ENCODE results near the gene C22orf23. TPM values are rescaled to one million over a fixed set of nuclear protein-coding genes. Genes with fewer than 3 reads are reported as not detected.

C22orf23 gene
- 2.4 TPM in 1 of 2 replicates, not detected in the other for total RNA-seq (2014; rRNA removed; shearing (Covaris generic))
- polyA plus RNA-seq (2014; cell fraction: nucleus; rRNA removed), result 2.4 TPM in 1 of 2 replicates, not detected in the other

DNA sequence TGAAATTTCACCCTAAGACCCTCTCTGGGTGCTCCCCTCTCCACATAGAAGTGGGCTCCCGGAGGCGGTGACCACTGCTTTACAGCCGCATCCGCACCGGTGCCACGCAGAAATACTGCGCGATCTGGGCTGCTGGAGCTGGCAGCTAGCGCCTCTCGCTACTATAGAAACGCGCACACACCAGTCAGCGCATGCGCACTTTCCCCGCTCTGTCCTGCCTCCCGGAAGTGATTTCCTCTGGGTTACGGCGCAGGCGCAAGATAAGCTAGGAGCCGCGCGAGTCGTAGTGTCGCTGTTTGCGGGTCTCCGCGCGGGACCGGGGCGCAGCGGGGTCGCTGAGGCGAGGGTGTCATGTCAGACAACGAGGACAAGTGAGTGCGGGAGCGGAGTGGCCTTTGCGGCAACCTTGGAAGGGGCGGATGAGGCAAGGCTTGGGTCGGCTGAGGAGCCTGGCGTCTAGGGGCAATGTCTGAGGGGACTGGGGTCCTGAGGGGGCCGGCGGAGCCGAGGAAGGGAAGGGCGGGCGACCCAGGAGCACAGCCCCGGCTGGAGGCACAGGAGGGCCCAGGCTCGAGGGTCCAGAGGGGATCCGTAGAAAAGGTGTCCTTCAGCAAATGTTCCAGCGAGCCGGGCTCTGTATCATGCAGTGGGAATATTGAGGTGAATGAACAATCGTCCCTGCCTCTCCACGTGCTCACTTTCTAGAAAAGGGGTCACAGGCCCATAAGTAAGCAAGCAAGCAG is at the start of gene C22orf23, which contains the start of gene POLR2F:
Gene C22orf23, minus strand, starts transcription at position 165 of the 743 bp plus-strand sequence. CDS start 452 bp downstream, outside the sequence.
Gene POLR2F, plus strand, starts transcription at position 263 of the 743 bp plus-strand sequence. Its CDS starts 89 bp downstream, at position 352.
- DNase-seq (ENCODE audit: extremely low read depth, low read depth), result peak; percentile 80

GRCh38 chr22:37999640-38000272 is 46.4 kb upstream of the C22orf23 start:
- peak; percentile 1 for DNase-seq (ENCODE audit: extremely low read depth, low read depth)

DNA sequence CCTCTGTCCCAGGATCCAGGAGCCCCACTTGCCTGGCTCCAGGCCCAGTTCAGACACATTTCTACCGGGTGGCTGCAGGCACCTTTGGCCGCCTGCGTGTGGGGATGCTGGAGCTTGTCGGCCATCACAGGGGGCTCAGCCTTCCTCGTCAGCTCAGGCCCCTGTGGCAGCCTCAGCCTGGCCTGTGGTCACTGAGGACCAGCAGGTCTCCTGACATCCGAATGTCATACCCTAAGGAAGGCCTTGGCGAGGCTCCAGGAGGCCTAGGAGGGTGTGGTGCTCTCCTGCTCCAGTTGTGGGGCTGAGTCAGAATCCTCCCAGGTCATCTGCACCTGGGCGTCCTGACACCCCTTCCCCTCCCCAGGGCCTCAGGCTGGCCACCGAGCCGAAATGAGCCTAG is 45.8 kb upstream of the C22orf23 start:
- DNase-seq (ENCODE audit: extremely low read depth, low read depth), result no peak

- DNase-seq (ENCODE audit: extremely low read depth, low read depth), result no peak
These were observed 45.1 kb upstream of the C22orf23 start for GRCh38 chr22:37998543-37998942.

- DNase-seq (ENCODE audit: extremely low read depth, low read depth), result no peak
These were observed 43.3 kb upstream of the C22orf23 start for GRCh38 chr22:37996515-37997246.

DNA sequence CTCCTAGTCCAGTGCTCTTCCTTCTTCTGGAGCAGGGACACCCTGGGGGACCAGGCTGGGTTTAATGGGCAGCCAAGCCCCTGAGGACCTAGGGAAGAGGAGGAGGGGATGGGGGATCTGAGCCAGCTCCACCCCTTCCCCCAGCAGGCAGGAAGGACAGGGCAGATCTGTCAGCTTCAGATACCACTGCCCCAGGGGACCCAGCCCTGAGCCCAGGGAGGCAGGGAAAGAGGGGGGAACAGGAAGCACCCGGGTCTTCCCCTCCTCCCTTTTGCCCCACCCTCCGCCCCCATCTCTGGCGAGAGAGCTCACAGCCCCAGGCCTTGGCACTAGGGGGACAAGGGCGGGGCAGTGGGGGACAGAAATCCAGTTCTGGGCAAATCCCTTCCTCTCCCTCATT is 42.7 kb upstream of the C22orf23 start:
- DNase-seq (ENCODE audit: extremely low read depth, low read depth), result no peak

- DNase-seq (ENCODE audit: extremely low read depth, low read depth), result no peak
These were observed 42.1 kb upstream of the C22orf23 start for GRCh38 chr22:37995460-37995859.

GRCh38 chr22:37994982-37995381 is 41.6 kb upstream of the C22orf23 start:
- DNase-seq (ENCODE audit: extremely low read depth, low read depth), result no peak

DNA sequence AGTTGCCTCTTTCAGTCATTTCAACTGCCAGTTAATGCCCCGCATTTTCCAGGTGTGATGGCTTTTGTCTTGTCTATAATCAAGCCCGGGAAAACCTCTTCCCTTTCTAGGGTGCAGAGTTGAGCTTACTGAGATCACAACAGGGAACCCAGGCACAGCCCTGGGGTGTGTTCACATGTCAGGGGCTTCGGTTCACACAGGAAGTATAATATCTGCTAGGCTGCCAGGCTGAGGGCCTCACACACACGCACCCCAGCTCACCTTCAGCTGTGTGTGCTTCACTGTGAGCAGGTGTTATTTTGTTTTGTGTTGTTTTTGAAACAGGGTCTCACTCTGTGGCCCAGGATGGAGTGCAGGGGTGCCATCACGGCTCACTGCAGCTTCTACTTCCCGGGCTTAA is 40.6 kb upstream of the C22orf23 start:
- no peak for DNase-seq (ENCODE audit: extremely low read depth, low read depth)

DNA sequence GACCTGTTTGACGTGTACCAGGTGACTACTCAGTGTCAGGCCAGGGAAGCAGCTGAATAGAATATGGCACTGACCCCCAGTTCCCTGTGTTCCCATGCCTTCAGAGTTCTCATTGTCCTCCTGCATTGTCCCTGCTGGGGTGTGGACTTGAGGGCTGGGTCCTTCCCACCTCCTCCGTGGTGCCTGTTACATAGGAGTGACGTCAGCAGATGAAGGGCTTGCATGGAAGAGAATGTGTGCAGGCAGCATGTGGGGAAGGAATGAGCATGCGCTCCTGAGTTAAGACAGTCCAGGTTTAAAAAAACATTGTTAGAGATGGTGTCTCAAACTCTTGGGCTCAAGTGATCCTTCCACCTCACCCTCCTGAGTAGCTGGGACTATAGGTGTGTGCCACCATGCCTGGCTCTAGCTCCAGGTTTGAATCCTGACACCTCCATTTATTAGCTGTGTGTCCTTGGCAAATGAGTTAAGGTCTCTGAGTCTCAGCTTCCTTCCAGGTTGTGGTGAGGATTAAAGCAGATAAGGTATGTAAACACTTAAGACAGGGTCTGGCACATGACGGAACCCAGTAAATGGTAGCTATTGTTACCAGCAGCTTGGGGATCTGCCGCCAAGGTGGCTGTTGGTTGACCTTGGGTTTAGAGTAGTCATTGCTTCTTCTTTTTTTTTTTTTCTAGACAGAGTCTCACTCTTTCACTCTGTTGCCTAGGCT is 38.5 kb upstream of the C22orf23 start:
- no peak for DNase-seq (ENCODE audit: extremely low read depth, low read depth)

DNA sequence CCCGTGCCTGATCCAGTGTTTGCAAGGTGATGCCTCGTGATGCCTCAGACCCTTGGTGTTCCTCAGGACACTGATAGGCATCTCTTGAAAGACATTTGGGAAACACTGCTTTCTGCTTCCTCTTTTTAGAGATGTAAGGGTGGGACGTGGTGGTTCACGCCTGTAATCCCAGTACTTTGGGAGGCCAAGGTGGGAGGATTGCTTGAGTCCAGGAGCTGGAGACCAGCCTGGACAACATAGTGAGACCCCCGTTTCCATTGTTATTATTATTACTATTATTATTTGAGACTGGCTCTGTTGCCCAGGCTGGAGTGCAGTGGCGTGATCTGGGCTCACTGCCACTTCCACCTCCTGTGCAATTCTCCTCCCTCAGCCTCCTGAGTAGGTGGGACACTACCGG is 37.5 kb upstream of the C22orf23 start:
- no peak for DNase-seq (ENCODE audit: extremely low read depth, low read depth)

GRCh38 chr22:37990301-37990700 is 36.9 kb upstream of the C22orf23 start:
- DNase-seq (ENCODE audit: extremely low read depth, low read depth), result no peak

DNA sequence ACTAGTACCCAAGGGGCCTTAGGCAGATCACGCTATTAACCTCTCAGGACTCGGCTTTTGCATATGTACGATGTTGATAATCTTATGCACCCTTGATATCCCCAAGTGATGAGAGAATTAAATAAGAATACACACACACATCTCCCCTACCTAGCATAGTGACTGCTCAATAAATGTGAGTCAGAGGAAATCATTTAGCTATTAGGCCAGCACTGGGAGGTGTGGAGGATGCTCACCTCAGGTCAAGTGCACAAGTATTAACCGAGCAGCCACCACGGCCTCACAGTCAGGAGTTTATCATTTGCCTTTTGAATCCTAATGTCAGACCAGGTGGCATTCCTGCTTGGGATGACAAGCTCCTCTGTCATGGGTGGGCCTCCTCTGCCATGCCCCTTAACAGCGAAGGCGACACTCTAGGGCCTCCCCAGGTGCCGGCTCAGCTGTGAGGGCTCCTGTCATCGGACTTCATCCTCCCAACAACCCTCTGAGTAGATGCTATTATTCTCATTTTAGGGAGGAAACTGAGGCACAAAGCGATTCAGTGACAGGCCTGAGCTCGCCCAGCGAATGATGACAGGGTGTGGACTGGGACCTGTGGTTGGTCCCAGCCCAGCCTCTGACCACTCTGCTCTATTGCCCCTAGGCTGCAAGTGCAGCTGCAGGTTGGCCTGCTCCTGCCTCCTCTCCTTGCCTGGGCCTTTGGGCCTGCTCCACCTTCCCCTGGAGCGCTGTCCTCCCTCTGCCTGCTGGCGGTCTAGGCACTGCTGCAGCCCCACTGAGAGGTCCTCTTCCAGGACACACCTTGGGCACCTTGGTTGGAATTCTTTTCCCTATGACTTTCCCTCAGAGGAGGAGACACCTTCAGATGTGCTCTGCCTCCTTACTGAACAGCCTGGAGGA is 36.0 kb upstream of the C22orf23 start:
- no peak for DNase-seq (ENCODE audit: extremely low read depth, low read depth)

GRCh38 chr22:37986371-37986770 is 33.0 kb upstream of the C22orf23 start:
- no peak for DNase-seq (ENCODE audit: extremely low read depth, low read depth)

GRCh38 chr22:37985751-37986281 is 32.4 kb upstream of the C22orf23 start:
- no peak for DNase-seq (ENCODE audit: extremely low read depth, low read depth)

GRCh38 chr22:37985050-37985585 is 31.7 kb upstream of the C22orf23 start:
- no peak for DNase-seq (ENCODE audit: extremely low read depth, low read depth)

DNA sequence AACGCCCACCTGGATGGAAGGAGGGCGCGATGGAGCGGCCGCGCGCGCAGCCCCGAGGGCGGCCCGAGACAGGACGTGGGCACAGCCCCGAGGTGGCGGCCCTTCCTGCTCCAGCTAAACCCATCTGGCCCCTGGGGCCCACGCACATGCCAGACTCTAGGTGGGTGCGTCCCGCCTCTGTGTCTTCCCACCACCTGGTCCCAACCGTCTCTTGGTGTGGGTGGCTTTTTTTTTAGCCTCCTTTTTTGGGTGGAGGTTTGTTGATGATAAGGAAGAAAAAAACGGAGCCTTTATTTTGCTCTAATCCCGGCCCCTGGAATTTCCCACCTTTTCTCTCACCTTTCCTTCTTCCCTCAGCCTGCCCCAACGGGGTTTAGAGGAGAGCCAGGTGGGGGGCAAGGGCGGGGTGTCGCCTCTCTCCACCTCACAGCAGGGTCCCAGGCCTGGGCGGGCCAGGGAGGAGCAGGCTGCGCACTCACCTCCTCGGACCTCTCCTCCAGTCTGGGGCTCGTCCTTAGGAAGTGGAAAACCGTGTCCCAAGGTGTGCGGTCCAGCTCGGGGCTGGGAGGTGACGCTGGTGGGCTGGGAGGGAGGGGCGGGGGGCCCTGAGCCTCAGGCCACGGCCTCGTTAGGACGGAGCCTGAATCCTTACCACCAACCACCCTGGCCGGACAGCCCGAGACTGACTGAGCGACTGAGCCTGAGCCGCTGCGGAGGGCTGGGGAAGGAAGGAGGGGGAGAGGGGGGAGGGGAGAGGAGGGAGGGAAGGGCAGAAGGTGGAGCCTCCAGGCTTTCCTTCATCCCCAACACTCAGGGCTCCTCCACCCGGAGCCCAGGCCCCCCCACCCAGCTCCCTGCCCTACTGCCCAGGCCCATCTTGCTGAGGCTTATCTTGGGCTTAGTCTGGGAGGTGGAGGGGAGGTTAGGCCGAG is 30.7 kb upstream of the C22orf23 start, which contains the start of gene SOX10:
Gene SOX10, minus strand, starts transcription at position 696 of the 932 bp plus-strand sequence. CDS start 771 bp downstream, outside the sequence.
- no peak for DNase-seq (ENCODE audit: extremely low read depth, low read depth)
